Kidney epithelial cell (primary cell): ENCODE data around the gene C3orf70. TPM values are rescaled to one million over a fixed set of nuclear protein-coding genes. Genes with fewer than 3 reads are reported as not detected.

Experiments used
- DNase-seq: peaks from one replicate; pipeline ENCODE4 v3.0.0-alpha.2; 2010; ENCODE audit warnings: low read depth
- H3K27me3 ChIP-seq: 2 replicates; pipeline ENCODE4 v1.6.0; 2011; ENCODE audit warnings: low read length; ENCODE audit not compliant: control insufficient read depth, insufficient read depth
- H3K36me3 ChIP-seq: 2 replicates; pipeline ENCODE4 v1.5.1; 2011; ENCODE audit warnings: low read length; ENCODE audit not compliant: control insufficient read depth, insufficient read depth
- H3K4me3 ChIP-seq: 2 replicates; pipeline ENCODE4 v1.5.1; 2011; ENCODE audit warnings: low read depth, mild to moderate bottlenecking, control low read depth, low read length
- total RNA-seq: library from RNA; depleted of rRNA; stranded (reverse); fragments of >200 nt; gene quantifications from 2 replicates; pipeline ENCODE4 v1.2.3, GENCODE V29; 2015
- TF ChIP-seq, protein P1 (sequence below): IDR thresholded peaks from 2 replicates; pipeline ENCODE4 v1.5.1; 2011; ENCODE audit warnings: mild to moderate bottlenecking, moderate library complexity, low read length, control low read depth, inconsistent platforms; ENCODE audit not compliant: insufficient read depth, poor library complexity, severe bottlenecking

C3orf70 gene
- total RNA-seq, 1 donor from 2014 or later = 0.50 TPM

DNA sequence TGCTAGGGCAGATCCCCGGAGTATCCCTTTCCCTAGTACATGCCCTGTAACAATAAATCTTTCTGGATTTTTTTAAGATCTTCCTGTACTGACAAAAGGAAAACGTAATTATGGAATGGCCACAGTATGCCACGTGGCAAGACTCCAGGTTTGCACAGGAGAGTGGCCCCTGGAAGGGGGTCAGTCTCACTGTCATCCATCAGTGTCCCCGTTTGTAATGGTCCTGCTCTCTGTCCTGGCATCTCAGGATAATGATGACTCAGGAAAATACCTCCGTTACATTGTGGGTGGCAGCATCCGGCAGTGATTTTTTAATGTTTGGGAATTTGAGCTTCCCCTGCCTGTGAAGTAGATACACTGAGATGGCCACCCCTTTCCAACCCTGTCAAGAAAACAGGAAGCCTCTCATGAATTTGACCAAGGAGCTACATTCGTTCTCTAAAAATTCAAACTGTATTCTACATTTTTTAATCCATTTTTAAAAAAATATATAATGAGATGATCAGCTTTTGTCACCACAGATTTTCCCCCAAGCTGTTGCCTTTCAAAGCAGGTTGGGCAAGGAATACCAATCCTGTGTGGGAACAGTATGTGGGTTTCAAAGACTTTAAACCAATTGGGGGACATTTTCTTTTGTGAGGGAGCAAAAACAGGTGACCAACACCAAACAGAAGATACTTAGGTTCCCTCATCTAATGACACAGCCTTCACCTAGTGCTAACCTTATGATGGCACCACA, 110.4 kb downstream of the C3orf70 start:
- Histone ChIP-seq H3K27me3 (no peaks in the 10 kb centered on the region), H3K4me3 (no peak overlapping the region), H3K36me3 (no peaks in the 10 kb centered on the region)
- TF ChIP-seq, protein P1, sequence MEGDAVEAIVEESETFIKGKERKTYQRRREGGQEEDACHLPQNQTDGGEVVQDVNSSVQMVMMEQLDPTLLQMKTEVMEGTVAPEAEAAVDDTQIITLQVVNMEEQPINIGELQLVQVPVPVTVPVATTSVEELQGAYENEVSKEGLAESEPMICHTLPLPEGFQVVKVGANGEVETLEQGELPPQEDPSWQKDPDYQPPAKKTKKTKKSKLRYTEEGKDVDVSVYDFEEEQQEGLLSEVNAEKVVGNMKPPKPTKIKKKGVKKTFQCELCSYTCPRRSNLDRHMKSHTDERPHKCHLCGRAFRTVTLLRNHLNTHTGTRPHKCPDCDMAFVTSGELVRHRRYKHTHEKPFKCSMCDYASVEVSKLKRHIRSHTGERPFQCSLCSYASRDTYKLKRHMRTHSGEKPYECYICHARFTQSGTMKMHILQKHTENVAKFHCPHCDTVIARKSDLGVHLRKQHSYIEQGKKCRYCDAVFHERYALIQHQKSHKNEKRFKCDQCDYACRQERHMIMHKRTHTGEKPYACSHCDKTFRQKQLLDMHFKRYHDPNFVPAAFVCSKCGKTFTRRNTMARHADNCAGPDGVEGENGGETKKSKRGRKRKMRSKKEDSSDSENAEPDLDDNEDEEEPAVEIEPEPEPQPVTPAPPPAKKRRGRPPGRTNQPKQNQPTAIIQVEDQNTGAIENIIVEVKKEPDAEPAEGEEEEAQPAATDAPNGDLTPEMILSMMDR = no peak
- no peak for DNase-seq

DNA sequence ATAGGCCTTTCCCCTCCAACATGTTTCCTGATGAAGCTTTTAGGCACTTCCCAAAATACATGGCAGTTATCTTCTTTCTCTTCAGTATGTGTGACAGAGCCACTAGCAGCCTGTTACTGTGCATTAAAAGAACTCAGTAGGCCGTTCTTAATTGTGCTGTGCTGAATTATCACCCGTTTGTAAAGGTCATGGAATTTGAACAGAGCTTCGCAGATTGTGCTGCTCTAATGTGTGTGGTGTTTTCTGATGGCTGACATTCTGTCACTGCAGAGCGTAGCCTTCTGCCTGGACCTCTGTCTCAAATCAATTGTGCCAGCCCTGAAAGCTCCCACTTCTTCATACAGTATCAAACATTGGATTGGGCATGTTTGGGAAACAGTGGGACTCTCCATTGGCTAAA, 111.3 kb downstream of the C3orf70 start:
- H3K27me3 ChIP-seq = no peaks in the 10 kb centered on the region
- no peak overlapping the region for H3K4me3 ChIP-seq
- no peaks in the 10 kb centered on the region for H3K36me3 ChIP-seq
- TF ChIP-seq, protein P1 = no peak
- DNase-seq = no peak

DNA sequence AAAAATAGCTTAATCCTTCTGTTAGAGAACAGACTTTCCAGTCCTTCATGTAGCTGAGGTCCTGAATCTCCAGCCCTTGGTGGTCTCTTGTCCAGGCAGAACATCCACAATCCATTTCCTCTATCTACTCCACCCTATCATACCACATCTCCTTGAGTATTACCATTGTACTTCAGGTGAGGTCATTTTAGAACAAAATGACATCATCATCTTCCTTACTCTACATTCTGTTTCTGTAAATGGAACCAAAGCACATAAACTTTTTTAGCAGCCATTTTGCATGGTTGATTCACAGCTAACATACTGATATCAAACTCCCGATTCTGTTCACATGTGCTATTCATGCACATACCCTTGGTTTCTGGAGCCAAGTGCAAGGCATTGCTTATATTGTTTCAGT, 112.4 kb downstream of the C3orf70 start:
- Histone ChIP-seq H3K27me3 (no peaks in the 10 kb centered on the region), H3K36me3 (no peaks in the 10 kb centered on the region), H3K4me3 (no peak overlapping the region)
- DNase-seq = no peak
- TF ChIP-seq, protein P1 = no peak

DNA sequence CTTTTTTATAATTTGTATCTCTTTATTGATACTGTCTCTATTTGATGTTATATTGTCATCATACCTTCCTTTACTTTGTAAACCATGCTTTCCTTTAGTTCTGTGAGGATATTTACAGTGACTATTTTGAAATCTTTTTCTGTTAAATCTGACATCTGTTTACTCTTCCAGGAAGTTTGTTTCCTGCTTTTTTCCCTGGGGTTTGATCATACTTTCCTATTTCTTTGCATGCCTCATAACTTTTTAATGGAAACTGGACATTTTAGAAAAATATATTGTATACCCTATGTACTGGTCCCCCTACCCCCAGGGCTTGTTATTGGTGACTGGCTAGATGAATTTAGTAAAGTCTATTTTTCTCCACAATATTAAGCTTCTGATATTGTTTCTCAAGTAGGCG, 115.1 kb downstream of the C3orf70 start:
- TF ChIP-seq, protein P1 = no peak
- Histone ChIP-seq H3K27me3 (no peaks in the 10 kb centered on the region), H3K4me3 (no peak overlapping the region), H3K36me3 (no peaks in the 10 kb centered on the region)
- DNase-seq = no peak

DNA sequence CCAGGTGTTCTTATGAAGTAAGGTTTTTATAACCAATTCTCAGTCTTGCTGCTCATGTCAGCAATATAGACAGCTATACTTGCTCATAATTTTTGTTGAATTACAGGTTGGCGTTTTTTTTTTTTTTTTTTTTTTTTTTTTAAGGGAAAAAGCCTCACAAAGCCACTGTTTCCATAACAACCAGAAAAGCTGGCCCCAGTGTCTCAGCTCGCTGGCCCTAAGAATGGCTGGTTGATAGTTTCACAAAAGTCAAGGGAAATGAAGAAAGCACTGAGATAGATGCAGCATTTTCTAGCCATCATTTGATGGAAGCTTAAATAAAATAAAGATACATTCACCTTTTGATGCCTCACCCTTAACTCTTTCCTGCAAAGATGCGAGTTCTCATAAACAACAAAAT, 121.9 kb downstream of the C3orf70 start:
- no peak for DNase-seq
- TF ChIP-seq, protein P1 = no peak

DNA sequence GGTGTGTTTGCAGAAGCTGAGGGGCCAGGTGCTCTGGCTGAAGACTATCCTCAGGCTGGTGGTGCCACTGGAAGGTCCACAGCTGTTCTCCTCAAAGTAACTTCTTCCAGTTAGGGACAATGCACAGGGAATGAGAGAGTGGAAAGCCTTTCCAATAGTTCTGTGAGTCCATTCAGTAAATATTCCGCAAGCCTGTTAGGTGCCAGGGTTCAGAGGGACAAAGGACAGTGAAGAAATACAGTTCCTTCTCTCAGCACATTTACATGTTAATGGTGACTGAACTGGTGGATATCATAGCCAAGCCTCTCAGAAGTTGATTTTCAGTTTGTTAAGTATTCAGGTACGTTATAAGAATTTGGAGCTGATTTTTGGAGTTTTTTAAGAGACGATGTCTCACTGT, 122.5 kb downstream of the C3orf70 start:
- Histone ChIP-seq H3K36me3 (no peaks in the 10 kb centered on the region), H3K4me3 (no peak overlapping the region), H3K27me3 (no peaks in the 10 kb centered on the region)
- TF ChIP-seq, protein P1 = no peak
- no peak for DNase-seq

More for the DNA sequence above, 121.9 kb downstream of the C3orf70 start:
- no peak overlapping the region for H3K4me3 ChIP-seq
- no peaks in the 10 kb centered on the region for H3K27me3 ChIP-seq
- H3K36me3 ChIP-seq = no peaks in the 10 kb centered on the region
